ENCODE results near the gene GMIP. TPM values are rescaled to one million over a fixed set of nuclear protein-coding genes. Genes with fewer than 3 reads are reported as not detected.

The GMIP gene
- total RNA-seq, 1 donor from 2014 or later = 3.2 TPM

DNA sequence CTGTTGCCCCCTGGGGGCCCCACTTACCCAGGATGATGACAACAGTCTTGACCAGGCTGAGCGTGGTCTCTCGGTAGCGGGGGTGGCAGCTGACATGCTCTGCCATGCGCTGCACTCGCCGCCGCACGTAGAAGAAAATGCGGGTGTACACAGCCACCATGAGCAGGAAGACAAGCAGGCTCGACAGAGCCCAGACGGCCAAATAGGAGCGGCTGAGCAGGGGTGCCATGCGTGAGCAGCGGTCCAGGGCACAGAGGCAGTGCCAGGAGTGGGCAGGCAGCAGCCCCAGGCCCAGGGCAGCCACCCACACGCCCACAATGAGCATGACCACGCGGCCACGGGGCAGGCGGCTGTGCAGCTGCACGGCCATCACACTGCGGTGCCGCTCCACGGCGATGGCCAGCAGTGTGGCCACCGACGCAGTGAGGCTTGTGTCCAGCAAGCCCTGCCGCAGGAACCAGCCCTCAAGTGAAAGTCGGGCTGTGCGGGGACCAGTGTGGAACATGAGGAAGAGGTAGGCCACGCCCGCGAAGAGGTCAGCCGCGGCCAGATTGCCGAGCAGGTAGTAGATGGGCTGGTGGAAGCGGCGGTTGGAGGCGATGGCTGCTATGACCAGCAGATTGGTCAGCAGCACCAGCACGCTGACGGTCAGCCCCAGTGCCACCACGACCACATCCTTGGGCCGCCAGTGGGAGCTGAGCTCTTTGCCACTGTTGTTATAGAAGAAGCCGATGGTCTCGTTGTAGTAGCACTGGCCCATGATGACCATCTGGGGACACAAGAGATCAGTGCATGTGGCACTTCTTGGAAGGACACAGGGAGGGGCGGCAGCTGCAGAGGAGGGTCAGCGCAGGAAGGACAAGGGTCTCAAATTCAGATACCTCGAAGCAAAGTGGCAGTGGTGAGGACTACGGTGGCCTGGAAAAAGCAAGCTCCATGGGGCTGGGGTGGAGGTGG lies 16.7 kb downstream of the GMIP start:
- TF ChIP-seq, protein P1, sequence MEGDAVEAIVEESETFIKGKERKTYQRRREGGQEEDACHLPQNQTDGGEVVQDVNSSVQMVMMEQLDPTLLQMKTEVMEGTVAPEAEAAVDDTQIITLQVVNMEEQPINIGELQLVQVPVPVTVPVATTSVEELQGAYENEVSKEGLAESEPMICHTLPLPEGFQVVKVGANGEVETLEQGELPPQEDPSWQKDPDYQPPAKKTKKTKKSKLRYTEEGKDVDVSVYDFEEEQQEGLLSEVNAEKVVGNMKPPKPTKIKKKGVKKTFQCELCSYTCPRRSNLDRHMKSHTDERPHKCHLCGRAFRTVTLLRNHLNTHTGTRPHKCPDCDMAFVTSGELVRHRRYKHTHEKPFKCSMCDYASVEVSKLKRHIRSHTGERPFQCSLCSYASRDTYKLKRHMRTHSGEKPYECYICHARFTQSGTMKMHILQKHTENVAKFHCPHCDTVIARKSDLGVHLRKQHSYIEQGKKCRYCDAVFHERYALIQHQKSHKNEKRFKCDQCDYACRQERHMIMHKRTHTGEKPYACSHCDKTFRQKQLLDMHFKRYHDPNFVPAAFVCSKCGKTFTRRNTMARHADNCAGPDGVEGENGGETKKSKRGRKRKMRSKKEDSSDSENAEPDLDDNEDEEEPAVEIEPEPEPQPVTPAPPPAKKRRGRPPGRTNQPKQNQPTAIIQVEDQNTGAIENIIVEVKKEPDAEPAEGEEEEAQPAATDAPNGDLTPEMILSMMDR (IDR thresholded peaks at IDR 0.05; ENCODE audit: insufficient read depth, low read length, severe bottlenecking) = no peak
- DNase-seq (ENCODE audit: low read depth) (no peak), FAIRE-seq (no peak)
- Histone ChIP-seq H3K27me3 (ENCODE audit: control insufficient read depth, insufficient read depth, low read length) (no peaks in the 10 kb centered on the region), H3K36me3 (ENCODE audit: control insufficient read depth, insufficient read depth, low read length) (peaks cover 3% of the 10 kb centered on the region), H3K4me3 (ENCODE audit: low read depth, low read length) (no peak overlapping the region)

DNA sequence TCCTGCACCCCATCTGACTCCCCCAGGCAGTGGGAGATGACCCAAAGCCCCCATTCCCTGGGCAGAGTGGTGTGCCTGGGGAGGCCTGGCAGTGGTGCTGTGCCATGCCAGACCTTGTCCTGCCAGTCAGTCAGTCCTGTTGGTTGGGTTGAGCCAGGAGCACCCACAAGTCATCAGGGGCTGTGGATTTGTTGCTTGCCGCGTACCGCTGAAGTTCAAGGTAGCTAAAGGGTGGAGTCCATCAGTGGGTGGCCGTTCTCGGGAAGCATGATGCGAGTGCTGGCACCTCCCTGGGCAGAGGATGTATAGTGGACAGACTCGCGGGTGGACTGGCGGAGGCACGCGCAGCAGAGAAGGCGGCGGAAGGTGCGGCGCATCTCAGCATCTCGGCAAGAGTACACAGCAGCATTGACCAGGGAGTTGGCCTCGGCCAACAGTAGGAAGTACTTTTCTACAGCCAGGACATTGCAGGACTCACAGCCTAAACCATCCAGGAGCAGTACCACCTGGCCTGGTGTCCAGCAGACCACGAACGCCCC lies 19.4 kb downstream of the GMIP start:
- DNase-seq (ENCODE audit: low read depth) (no peak), FAIRE-seq (no peak)
- H3K27me3 ChIP-seq (ENCODE audit: control insufficient read depth, insufficient read depth, low read length) = no peaks in the 10 kb centered on the region
- TF ChIP-seq, protein P1 (IDR thresholded peaks at IDR 0.05; ENCODE audit: insufficient read depth, low read length, severe bottlenecking) = no peak
- peaks cover 1% of the 10 kb centered on the region for H3K36me3 ChIP-seq (ENCODE audit: control insufficient read depth, insufficient read depth, low read length)
- H3K4me3 ChIP-seq (ENCODE audit: low read depth, low read length) = no peak overlapping the region

GRCh38 chr19:19623383-19623782 lies 20.1 kb downstream of the GMIP start:
- Histone ChIP-seq H3K36me3 (ENCODE audit: control insufficient read depth, insufficient read depth, low read length) (peaks cover 1% of the 10 kb centered on the region), H3K27me3 (ENCODE audit: control insufficient read depth, insufficient read depth, low read length) (no peaks in the 10 kb centered on the region), H3K4me3 (ENCODE audit: low read depth, low read length) (no peak overlapping the region)
- no peak for DNase-seq (ENCODE audit: low read depth)
- FAIRE-seq = no peak
- TF ChIP-seq, protein P1 (IDR thresholded peaks at IDR 0.05; ENCODE audit: insufficient read depth, low read length, severe bottlenecking) = no peak

DNA sequence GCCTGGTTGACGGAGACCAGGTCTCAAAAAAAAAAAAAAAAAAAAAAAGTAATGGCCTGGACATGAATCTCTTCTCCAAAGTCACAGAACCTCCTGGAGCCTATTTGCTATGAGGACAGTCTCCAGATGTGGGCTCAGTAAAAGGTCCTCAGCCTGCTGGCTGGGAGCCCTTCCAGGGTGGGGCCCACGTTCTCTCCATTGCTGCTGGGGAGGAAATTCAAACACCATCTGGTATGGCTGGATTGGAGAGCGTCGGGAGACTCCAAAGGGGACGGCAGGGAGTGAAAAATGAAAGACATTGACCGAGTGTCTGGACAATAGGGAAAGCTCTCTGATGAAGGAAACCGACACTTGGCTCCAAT lies 23.6 kb downstream of the GMIP start:
- Histone ChIP-seq H3K27me3 (ENCODE audit: control insufficient read depth, insufficient read depth, low read length) (no peaks in the 10 kb centered on the region), H3K4me3 (ENCODE audit: low read depth, low read length) (no peak overlapping the region), H3K36me3 (ENCODE audit: control insufficient read depth, insufficient read depth, low read length) (peaks cover 1% of the 10 kb centered on the region)
- FAIRE-seq (no peak), DNase-seq (ENCODE audit: low read depth) (no peak)
- TF ChIP-seq, protein P1 (IDR thresholded peaks at IDR 0.05; ENCODE audit: insufficient read depth, low read length, severe bottlenecking) = no peak

- TF ChIP-seq, protein P1 (IDR thresholded peaks at IDR 0.05; ENCODE audit: insufficient read depth, low read length, severe bottlenecking) = no peak
- FAIRE-seq (no peak), DNase-seq (ENCODE audit: low read depth) (no peak)
- peaks cover 1% of the 10 kb centered on the region for H3K36me3 ChIP-seq (ENCODE audit: control insufficient read depth, insufficient read depth, low read length)
- no peak overlapping the region for H3K4me3 ChIP-seq (ENCODE audit: low read depth, low read length)
- H3K27me3 ChIP-seq (ENCODE audit: control insufficient read depth, insufficient read depth, low read length) = no peaks in the 10 kb centered on the region
These were observed 24.1 kb downstream of the GMIP start for GRCh38 chr19:19619181-19619848.

Data from bronchial epithelial cell (primary cell).